NCI-H2107 treated with DMSO at 0.1 percent for 48 hours (cell line): ENCODE measurements around the gene CAB39.

Experiments used
- DNase-seq: peaks from one replicate; lab custom pipeline; 2025; ENCODE audit not compliant: unreplicated experiment; lab: John Stamatoyannopoulos, UW

Gene CAB39

DNA sequence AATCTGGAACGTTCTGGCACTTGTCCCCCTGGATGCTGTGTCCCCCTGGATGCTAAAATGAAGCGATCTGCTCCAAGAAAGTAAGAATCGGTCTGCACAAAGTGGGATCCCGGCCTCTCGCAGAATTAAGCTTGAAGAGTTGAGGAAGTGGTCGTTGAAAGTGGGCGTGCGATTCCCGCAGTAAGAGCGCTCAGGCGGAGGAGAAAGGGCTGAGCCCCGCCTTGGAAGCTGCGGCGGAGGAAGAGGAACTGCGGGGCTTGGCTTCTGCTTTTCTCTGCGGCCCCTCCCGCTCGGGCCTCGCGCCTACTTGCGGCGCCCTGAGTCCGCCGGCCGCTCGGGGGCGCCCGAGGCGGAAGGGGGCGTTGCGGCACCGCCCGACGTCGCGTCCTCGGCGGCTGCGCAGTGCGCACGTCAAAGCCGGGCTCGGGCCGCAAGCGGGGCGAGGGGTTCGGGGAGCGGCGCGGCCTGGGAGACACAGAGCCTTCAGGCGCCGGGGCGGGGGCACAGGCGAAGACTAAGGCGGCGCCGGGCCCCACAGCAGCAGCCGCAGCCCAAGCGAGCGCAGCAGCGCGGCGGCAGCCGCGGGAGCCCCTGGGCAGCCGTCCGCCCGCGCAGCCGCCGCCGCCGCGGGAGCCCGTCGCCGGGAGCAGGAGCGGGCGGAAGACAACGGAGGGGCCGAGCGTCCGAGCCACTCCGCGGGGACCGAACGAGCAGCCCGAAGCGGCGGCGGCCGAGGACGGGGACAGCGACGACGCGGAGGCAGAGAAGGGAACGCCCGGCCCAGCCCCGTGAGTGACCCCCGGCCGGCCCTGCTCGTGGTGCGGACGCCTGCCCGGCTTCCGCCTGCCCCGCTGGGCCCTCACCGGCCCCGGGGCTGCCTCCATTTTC lies at the start of gene CAB39:
Gene CAB39 (plus strand): TSS at position 400 of the 888 bp plus-strand sequence. CDS start 47,160 bp downstream, outside the sequence.
- DNase-seq, result peak; percentile 13

DNA sequence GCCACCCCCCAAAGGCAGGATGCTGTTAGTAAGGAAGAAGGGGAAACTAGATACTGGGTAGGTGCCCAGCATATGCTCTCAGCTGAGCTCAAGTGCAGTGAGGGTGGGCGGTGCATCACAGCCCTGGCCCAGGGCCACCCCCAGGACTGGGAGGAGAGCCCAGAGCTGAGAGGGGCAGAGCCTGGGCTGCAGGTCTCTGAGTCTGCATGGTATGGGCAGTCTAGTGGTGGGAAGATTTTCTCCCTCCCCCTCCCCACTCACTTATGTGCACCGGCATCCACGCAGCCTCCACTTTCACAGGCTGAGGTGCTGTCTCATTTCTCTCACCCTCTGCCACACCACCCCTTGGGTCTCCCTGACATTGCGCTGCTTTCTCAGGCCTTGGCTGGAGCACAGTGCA lies 48.5 kb upstream of the CAB39 start:
- DNase-seq, result no peak

DNA sequence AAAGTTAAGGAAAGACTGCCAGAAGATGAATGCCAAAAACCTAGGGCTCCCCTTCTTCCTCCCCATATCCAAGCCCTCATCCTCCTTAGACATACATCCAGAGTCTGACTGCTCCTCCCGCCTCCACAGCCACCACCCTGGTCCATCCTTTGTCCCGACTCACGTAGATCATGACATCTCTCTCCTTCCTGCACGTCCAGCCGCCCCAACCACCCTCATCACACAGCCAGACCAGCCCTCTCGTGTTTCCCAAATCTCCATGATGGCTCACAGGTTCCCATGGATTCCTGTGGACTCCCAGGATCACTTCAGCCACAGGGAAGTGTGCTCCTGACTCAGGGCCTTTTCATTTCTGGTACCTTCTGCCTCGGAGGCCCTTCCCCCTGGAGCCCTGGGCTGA lies 47.8 kb upstream of the CAB39 start:
- no peak for DNase-seq

DNA sequence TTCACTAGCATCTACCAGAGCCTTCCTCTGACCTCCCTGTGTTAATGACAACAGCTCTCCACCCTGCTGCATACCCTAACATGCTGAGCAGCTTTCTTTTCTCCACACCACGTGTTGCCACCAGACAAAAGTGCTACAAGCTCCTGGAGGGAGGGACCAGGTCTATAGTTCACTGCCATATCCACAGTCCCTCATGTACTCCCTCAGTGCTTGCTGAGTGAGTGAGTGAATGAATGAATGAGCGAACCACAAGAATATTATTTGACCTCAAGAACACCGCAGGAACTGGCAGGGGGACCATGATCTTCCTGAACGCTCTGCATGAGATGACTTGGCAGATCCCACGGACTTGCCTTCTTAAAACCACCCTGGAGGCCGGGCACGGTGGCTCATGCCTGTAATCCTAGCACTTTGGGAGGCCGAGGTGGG lies 47.4 kb upstream of the CAB39 start:
- no peak for DNase-seq

DNA sequence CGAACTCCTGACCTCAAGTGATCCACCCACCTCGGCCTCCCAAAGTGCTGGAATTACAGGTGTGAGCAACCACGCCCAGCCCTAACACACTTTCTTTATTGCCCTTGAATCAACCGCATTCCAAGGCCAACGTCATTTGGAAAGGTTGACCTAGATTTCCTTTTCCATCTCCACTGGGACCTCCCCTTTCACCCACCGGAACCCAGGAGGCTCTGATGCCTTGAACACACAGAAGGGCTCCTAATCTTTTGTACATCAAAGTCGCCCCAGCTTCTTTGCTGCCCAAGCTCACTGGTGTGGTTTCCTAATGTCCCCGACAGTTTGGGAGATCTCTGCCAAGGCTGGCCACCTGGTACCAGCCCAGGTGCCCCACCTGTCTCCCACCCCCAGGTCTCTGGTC lies 46.2 kb upstream of the CAB39 start:
- DNase-seq, result no peak

DNA sequence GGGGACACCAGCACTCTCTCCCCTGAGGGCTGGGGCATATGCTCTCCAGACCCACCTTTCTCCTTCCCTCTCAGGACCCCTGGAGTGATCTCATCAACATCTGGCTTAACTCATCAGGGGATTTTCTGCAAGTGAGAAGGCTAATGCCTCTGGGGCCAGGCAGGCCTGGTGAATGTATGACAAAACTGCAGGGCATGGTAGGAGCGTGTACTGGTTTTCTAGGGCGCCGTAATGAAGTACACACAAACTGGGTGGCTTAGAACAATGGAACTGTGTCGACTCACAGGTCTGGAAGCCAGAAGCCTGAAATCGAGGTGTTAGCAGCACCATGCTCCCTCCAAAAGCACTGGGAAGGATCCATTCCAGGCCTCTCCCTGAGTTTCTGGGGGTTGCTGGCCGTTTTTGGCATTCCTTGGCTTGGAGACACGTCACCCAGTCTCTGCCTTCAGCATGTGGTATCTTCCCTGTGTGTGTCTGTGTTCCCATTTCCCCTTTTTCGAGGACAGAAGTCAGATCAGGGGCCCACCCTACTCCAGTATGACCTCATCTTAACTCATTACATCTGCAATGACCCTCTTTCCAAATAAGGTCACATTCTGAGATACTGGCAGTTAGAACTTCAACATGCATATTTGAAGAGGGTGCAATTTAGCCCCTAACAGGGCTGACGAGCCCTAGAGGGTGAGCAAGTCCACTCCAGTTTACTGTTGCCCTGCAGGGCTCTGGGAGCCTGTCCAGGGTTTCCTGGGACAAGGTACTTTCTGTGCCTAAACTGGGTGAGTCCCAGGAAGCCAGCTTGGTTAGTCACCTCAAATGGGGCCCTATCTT lies 45.5 kb upstream of the CAB39 start:
- DNase-seq, result no peak

DNA sequence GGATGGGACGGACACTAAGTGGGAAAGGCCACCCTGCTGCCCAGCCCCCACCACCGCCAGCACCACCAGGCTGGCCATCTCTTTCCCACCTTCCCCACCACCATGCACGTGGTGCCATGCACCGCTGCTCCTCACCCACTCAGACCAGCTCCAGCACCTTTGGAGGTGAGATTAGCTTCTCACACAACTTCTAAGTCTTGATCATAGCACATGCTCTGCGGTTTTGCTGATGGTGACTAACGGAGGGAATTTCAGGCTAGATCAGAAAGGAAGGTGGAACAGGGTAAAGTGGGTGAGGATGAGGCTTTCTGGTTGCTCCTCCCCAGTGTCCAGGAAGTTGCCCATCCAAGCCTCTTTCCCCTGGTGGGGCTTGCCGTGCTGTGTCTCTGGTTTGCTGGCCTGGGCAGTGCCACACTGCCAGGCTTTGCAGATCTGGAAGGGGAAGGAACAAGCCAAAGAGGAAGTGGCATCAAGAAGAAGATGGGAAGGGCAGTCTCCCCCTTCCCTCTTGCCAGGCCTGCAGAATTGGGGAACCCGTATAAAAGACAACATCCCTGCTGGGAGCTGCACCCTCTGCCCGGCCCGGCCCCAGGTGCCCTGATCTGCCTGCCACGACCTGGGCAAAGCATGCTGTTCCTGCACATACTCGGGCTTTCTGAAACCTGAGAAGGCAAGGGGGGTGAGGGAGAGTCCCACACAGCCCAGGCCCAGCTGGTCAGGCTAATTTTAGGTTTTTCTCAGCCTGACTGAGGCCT lies 44.3 kb upstream of the CAB39 start:
- DNase-seq, result no peak

DNA sequence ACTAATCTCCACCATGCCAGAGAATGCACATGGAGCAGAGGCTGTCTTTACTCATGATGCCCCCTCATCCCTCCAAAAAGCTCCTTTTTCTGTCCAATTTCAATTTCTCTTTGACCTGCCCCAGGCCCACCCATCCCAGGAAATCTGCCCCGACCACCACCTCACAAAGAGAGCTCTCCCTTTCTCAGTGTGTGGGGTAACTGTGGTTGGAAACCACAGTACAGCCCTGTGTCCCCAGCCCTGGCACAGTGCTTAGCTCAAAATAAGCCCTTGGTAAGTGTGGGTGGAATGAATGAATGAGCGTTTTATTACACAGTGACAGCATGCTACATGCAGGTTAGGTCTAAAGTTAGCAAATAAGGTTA lies 43.7 kb upstream of the CAB39 start:
- DNase-seq, result no peak

DNA sequence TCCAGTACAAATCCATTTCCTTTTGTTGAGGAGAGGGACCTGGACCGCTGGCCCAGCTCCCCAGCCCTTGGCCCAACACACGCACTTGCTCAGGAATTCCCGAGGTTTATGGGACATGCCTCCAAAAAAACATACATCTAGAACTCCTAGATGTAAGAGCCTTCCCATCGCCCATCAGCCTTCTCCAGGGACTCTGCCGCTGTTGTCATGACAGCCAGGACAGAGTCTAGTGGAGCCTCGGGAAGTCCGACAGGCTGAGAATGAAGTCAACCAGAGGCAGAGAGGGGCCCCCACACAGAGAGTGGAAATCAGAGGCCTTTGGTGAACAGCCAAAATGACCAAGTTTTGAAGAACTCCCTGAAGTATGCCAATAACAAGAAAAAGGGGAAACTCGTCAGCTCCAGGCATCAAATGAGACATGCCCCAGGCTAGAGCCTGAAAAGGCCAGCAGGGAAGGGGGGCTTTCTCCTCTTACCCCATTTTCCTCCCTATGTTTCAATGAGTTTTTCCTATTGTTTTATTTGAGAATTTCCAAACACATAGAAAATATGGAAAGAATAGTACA lies 43.2 kb upstream of the CAB39 start:
- no peak for DNase-seq

DNA sequence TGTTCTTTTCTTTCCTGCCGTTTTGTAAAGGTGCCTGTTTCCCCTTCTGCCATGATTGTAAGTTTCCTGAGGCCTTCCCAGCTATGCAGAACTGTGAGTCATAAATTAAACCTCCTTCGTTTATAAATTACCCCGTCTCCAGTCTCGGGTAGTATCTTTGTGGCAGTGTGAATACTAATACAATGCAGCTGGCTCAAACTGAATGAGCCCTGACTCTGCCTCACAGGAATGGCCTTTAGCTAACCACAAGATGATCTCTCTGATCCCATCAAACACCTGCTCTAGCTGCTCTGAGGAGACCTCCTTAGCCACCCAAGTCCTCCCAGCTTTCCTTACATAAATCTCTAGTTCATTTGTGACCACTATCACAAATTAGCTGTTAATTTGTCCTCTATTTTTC lies 41.5 kb upstream of the CAB39 start:
- DNase-seq, result no peak

DNA sequence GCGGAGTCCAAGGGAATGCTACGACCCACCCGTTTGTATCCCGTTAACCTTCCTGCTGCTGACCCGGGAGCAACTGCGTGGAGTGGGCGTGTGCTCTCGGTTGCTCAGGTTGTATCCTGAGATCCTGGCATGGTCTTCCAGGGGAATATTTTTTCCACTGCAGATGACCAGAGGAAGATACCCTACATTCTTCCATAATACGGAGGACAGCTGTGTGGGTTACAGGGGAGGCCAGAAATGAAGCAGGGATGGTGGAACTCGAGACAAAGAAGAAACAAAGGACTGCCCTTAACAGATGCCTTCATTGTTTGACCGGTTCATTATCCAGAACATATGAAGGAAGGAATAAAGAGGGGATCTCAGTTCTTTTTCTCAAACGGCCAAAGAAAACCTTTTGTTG lies 39.8 kb upstream of the CAB39 start:
- DNase-seq, result no peak

DNA sequence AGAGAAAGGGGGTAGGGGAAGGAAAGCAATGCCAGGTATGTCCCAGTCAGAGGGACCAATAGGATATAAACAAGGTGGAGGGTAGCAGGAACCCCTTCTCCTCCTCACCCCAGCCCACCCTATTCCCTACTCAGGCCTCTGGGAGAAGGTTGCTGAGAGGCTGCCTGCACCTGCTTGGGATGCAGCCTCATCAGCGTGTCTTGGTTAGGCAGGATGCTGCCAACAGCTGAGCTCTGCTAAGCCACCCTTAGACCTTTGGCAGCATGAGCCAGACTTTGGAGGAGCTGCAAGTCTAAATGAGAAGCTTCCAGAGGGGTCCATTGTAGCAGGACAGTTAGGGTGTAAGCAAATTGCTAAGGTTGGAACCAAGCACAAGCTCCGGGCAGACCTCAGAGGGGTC lies 38.2 kb upstream of the CAB39 start:
- no peak for DNase-seq

DNA sequence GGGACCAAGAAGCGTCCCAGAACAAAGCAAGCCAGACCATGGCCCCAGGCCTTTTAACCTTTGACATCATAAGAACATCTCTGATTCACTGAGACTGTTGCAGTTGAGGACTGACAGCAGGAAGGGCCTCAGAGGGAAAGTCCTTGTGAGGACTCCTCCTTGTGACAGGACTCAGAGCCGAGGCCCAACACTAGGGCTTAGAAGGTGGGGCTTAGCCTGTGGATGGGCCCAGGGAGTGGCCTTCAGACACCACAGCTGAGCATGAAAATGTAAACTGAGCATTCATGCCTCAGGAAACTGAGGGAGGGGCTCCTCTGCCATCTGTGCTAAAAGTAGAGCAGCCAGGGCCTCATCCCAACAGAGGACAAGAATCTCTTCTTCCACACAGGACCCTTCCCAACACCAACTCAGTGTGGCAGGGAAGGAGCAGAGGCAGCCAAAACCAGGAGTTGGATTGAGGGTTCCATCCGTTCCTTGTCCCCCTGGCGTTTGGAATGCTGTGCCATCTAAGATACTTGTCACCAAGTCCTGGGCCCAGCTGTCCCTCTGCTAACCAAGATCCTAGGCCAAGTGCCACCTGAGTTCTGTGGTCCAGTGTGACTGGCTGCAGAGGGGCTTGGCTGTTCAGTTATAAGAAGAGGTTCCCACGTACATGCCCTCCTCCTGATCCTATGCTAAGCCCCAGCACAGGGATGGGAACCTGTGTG lies 37.5 kb upstream of the CAB39 start:
- no peak for DNase-seq

DNA sequence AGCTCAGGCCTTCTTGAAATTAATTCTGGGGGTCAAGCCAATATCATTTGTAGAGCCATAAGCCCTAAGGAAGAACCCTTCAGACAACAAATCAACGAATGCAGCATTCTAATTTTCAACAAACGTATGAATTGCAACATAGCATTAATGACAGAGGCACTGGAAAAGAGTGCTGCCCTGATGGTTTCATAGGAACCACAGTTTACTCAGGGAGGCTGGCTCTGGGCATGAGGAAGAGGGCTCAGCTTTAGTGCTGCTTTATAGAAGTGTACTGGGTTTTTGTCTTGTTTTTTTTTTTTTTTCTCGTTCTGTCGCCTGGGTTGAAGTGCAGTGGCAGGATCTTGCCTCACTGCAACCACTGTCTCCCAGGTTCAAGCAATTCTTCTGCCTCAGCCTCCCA lies 36.1 kb upstream of the CAB39 start:
- DNase-seq, result no peak

DNA sequence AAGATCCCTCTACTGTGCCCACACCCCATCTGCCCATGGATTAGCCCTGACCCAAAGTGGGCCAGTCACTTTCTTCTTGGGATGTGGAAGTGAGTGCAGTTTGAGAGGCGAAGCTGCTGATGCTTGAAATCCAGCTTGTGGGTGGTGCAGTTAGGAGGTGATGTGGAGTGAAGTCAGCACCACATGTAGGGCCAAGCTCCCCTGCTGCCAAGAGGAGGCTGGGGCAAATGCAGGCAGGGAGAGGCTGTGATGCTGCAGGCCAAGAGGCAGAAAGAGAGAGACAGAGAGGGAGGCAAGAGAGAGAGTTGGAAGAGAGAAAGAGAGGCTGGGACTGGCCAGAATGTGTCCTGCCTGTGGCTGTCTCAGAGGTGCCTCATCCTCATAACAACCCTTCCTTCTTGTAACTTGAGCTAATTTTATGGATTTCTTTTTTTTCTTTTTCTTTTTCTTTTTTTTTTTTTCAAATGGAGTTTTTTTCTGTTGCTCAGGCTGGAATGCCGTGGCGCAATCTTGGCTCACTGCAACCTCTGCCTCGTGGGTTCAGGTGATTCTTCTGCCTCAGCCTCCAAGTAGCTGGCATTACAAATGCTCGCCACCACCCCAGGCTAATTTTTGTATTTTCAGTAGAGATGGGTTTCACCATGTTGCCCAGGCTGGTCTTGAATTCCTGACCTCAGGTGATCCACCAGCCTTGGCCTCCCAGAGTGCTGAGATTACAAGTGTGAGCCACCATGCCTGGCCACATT lies 35.3 kb upstream of the CAB39 start:
- DNase-seq, result no peak

DNA sequence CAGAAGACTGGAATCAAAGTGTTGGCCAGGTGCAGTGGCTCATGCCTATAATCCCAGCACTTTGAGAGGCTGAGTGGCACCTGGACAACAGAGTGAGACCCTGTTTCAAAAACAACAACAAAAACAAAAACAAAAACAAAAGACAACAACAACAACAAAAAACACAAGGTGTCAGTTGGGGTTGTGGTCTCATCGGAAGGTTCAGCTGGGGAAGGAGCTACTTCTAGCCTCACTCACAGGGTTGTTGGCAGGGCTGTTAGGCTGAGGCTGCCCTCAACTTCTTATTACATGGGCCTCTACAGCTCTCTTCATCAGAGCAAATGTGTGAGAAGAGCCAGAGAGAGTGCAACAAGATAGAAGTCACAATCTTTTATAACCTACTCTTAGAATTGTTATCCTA lies 34.6 kb upstream of the CAB39 start:
- no peak for DNase-seq

DNA sequence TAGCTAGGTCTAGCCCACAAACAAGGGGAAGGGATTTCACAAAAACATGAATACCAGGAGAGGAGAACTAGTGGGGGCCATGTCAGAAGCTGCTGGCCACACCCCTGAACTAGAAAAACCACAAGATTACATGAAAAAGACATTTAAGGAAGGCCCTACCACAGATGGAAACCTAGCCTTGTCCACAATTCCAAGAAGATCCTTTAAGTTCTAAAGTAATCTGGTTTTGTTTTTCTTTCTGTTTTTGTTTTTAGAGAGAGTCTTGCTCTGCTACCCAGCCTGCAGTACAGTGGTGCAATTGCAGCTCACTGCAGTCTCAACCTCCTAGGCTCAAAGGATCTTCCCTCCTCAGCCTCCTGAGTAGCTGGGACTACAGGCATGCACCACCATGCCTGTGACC lies 34.2 kb upstream of the CAB39 start:
- DNase-seq, result no peak

DNA sequence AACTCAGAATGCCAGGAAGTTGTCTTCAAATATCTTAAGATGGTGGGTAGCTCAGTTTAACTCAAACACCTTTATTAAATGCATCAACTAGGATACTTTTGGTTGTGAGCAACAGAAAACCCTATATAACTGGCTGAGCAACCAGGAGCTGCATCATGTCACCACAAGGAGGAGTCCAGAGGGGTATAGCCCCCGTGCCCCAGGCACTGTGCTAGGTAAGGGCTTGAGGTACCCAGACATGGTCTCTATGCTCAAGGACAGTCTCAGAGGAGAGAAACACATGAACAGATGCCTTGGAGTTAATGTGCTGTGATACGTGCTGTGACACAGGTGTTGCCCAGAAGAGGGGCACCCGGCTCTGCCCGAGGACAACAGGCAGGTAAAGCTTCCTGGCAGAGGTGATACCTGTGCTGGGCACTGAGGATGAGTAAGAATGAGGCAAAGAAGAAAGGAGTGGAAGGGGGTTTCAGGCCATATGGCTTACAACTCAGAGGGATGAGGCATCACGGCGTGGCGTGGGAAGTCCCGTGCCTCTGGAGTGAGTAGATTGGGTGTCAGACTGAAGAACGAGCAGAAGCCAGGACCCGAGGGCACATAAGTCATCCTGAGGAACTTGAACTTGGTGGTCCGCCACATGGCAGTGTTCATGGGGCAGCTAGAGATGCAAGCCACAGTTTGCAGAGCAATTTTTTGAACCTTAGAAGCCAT lies 32.0 kb upstream of the CAB39 start:
- DNase-seq, result no peak

DNA sequence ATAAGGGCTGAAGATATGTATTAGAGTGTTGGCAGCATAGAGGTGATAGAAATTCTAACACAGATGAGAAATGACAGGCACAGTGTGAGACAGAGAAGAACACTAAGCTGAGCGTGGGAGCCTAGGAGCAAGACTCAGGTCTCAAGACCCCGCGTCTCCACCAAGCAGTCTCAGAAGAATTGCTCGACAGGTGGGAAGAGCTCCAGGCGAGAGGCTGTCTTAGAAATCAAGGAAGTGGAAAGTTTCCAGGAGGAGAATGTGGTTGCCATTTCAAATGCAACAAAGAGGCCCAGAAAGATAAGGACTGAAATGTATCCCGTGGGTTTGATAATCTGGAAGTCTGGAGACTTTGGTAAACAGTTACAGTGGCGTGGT lies 31.5 kb upstream of the CAB39 start:
- no peak for DNase-seq
